ENCODE measurements around the gene PRXL2B.
"Not testable (repeated sequence)": the region's sequence is repeated elsewhere in the genome, so short reads cannot be mapped to it uniquely, and the experiment has no call there.

The PRXL2B gene

DNA sequence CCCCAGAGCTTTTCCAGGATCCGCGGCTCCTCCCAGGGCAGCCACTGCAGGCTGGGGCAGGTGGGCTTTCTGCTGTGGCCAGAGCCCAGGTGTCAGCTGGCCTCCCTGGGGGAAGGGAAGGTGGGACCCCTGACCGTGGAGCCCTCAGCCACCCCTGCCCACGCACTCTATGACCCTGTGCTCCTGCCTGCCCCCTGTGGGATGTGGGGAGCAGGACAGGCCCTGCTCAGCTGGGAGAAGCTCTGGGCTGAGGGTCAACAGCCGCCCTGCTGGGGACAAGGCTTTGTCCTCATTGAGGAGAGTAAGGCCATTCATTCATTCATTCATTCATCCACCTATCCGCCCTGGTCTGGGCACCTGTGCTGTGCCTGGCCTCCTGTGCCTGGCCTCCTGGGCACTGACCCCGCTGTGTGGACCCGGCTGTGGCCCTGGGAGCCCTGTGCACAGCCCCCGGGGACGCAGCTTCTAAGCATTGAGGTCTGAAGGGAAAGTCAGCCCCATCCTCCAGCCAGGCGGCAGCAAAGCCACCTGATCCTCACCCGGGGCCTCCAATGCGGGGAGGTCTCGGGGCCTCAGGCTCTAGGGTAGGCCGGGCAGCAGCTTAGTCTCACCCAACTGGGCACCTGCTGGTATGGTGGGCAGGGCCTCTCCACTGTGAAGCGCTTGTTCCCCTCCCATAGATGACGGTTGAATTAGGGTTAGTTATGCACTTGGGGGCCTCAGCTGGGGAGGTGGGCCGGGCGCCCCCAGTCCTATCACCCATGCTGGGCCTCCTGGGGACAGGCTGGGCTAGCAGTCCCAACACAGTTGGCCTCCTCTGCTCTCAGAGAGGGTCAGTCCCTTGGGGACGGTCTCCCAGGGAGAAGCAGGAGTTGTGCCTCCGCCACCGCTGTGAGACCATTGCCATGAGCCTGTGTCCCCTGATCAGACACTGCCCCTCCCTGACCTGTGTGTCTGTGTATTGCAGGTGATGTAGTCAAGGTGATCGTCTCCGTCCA, 24.4 kb upstream of the PRXL2B start:
- H3K4me3 ChIP-seq (ENCODE audit: low read depth, low read length) = no peak overlapping the region
- TF ChIP-seq, protein P1, sequence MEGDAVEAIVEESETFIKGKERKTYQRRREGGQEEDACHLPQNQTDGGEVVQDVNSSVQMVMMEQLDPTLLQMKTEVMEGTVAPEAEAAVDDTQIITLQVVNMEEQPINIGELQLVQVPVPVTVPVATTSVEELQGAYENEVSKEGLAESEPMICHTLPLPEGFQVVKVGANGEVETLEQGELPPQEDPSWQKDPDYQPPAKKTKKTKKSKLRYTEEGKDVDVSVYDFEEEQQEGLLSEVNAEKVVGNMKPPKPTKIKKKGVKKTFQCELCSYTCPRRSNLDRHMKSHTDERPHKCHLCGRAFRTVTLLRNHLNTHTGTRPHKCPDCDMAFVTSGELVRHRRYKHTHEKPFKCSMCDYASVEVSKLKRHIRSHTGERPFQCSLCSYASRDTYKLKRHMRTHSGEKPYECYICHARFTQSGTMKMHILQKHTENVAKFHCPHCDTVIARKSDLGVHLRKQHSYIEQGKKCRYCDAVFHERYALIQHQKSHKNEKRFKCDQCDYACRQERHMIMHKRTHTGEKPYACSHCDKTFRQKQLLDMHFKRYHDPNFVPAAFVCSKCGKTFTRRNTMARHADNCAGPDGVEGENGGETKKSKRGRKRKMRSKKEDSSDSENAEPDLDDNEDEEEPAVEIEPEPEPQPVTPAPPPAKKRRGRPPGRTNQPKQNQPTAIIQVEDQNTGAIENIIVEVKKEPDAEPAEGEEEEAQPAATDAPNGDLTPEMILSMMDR (IDR thresholded peaks at IDR 0.05; ENCODE audit: borderline replicate concordance, insufficient read depth, low read depth, low read length) = peak; percentile 79

DNA sequence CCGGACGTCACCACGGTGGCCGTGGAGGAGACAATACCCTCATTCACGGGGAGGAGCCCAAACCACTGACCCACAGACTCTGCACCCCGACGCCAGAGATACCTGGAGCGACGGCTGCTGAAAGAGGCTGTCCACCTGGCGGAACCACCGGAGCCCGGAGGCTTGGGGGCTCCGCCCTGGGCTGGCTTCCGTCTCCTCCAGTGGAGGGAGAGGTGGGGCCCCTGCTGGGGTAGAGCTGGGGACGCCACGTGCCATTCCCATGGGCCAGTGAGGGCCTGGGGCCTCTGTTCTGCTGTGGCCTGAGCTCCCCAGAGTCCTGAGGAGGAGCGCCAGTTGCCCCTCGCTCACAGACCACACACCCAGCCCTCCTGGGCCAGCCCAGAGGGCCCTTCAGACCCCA, 23.4 kb upstream of the PRXL2B start:
- TF ChIP-seq, protein P1 (IDR thresholded peaks at IDR 0.05; ENCODE audit: borderline replicate concordance, insufficient read depth, low read depth, low read length) = no peak
- H3K4me3 ChIP-seq (ENCODE audit: low read depth, low read length) = no peak overlapping the region

DNA sequence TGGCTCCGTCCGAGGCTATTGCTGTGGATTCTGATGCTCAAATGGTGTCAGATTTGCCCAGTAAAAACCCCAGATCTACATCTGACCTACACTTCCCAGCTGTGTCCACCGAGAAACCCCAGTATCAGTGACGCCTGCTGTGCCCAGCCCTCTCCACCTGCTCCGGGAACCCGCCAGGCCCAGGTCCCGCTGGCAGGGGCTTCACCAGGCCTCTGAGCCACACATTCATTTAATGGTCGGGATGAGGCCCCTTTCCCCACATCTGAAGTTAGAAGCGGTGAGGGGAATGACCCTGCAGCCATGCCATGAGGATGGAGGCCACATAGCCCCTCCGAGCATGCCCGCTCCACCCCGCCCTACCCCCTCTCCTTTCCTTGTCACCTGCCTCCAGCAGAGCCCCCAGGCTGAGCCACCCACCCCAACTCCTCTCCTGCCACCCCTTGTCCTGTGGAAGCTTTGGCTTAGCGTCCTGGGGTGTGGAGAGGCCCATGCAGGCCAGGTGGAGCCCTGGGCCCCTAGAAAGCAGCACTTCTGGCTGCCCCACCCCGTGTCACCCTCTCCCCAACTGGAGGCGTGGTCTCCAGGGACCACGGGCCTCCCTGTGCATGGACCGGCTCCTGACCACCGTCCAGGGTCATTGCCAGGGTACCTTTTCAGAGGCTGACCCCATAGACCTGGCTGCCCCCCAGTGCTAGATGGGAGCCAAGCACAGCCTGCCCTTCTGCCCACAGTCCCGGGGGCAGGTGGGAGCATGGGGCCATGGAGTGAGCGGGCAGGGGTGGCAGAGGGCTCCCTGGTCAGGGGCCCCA, 22.4 kb upstream of the PRXL2B start:
- TF ChIP-seq, protein P1 (IDR thresholded peaks at IDR 0.05; ENCODE audit: borderline replicate concordance, insufficient read depth, low read depth, low read length) = no peak

DNA sequence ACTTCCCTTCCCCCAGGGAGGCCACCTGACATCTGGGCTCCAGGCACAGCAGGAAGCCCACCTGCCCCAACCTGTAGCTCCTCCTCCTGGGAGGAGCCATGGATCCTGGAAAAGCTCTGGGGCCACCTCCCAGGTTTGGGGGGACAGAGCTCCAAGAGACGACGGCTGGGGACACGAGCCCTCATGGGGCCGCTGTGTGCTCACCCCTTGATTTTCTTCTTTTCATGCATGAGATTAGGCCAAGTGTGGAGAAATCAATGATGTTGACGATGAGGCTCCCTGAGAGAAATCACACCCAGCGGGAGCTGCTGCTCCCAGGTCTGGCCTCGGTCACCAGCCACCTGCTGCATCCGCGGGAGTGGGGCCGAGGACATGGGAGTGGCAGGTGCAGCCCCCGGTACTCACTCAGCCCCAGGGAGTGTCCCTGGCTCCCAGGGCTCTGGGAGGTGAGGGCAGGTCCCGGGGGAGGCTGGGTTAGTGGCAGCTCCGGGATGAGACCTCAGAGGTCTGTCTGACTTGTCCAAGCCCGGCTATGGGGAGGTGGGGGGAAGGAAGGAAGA, 21.7 kb upstream of the PRXL2B start:
- no peak overlapping the region for H3K4me3 ChIP-seq (ENCODE audit: low read depth, low read length)
- TF ChIP-seq, protein P1 (IDR thresholded peaks at IDR 0.05; ENCODE audit: borderline replicate concordance, insufficient read depth, low read depth, low read length) = no peak

More for the DNA sequence above, 22.4 kb upstream of the PRXL2B start:
- no peak overlapping the region for H3K4me3 ChIP-seq (ENCODE audit: low read depth, low read length)

DNA sequence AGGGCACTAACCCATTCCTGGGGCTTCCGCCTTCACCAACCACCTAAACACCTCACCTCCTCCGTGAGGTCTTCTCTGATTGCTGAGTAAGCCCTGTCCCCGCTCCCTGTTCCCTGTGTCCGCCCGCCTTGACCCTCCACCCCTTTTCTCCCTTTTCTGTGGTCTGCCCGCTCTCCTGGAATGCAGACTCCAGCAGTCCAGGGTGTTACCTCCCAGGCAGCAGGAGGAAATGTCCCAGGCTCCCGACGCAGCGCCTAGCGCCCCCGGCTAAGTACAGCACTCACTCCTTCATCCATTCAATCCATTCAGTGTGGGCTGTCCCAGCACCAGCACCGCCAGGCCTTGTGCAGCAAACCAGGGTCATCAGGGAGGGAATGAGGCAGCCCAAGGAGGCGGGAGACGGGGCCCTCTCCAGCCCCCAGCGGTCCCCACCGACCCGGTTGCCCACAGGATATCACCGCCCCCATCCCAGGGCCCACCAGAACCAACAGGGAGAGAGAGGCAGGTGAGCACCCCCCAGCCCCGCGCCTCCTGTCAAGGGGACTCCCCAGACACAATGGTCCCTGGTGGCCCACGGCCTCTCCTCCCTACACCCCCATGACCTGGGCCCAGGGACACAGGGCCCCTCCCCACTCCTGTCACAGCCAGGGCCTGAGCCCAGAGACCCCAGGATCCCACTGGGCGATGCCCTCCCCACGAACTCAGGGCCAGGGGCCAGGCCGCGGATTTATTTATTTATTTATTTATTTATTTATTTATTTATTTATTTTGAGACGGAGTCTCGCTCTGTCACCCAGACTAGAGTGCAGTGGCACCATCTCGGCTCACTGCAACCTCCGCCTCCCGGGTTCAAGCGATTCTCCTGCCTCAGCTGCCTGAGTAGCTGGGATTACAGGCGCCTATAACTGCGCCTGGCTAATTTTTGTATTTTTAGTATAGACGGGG, 20.2 kb upstream of the PRXL2B start:
- H3K4me3 ChIP-seq (ENCODE audit: low read depth, low read length) = no peak overlapping the region
- TF ChIP-seq, protein P1 (IDR thresholded peaks at IDR 0.05; ENCODE audit: borderline replicate concordance, insufficient read depth, low read depth, low read length) = no peak

DNA sequence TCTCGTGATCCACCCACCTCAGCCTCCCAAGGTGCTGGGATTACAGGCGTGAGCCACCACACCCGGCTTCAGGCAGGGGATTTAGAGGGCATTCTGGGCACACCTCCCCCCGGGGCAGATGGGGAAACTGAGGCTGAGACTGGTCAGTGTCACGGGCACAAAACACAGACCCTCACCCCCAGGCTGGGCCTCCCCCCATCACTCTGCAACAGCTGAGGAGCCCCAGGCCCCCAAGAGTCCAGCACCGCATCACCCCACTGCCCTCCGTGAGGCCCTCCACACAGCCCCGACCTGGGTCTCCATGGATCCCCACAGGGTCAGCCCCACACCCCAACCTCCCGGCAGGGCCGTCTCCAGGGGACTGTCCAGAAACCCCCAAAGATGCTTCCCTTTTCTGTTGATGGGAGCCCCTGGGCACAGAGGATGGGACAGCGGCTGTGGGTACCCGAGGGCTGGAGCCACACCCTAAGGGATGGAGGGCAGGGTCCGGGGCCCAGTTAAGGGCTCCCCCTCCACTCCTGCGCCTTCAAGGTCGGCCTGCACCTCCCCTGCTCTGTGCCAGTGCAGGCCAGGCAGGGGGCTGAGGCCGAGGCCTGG, 19.4 kb upstream of the PRXL2B start:
- H3K4me3 ChIP-seq (ENCODE audit: low read depth, low read length) = no peak overlapping the region
- TF ChIP-seq, protein P1 (IDR thresholded peaks at IDR 0.05; ENCODE audit: borderline replicate concordance, insufficient read depth, low read depth, low read length) = no peak

DNA sequence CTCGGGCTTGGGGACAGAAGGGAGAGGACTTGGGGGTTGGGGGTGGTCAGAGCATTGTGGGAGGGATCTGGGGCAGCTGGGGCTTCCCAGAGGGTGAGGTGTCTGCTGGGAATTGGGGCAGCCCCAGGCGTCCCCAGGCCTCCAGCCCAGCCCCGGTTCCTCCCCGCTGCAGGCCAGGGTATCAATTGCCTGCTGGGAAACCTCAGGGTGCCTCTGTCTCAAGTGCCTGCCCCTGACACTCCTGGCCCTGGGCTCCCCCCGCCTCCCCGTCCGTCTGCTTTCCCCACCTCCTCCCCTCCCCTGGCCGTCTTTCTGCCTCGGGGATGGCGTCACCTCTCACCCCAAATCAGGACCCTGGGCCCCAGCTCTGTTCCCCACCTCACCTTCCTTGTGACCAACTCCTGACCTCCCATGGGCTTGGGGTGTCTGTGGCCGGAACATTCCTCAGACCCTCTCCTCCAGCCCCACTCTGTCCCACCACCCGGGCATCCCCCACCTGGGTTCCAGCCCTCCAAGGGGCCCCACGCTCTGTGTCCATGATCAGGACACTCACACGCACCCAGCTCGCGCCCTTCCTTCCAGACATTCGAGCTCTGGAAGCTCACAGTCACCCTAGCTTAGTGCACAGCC, 18.3 kb upstream of the PRXL2B start:
- not testable (repeated sequence) for H3K4me3 ChIP-seq (ENCODE audit: low read depth, low read length)

Data from GM12875 (cell line).